Raji (cell line): Measurements from ENCODE around the gene ERRFI1.

Source experiments
- POLR2A ChIP-seq: IDR thresholded peaks from 2 replicates; pipeline ENCODE4 v1.6.1; 2011; ENCODE audit warnings: low read depth, low read length, control low read depth; ENCODE audit not compliant: insufficient read depth

ERRFI1 gene

DNA sequence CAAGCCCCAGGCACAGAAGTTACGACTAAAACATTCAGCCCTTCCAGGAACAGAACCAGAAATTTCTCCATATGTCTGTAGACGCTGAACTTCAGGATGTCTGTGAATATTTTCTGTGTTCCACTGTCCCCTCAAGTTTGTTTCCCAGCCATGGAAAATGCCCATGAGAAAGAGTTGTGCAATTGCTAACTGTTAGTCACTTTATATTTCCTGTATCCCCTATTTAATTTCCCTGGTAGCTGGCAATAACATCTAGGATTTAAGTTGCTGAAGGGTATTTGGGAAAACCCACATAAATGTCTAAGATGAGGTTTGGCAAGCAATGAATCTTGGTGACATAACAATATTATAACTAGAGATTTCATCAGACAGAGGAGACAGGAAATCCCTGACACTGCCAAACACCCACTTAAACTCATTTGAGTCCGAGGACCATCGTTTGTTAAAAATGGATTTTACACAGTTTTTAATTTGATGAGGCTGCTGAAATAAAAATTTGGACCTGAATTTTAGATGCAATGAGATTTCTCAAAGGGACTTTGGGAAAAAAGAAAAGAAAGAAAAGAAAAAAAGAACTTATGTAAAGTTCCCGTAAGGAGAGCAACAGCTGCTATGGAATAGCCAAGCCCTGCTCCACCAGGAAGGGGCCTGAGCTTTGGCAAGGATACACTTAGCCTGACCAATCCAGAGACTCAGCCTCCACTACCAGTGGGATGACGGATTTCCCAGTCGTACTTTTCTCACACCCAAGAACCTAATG, 21.8 kb upstream of the ERRFI1 start:
- TF ChIP-seq POLR2A: no peak

DNA sequence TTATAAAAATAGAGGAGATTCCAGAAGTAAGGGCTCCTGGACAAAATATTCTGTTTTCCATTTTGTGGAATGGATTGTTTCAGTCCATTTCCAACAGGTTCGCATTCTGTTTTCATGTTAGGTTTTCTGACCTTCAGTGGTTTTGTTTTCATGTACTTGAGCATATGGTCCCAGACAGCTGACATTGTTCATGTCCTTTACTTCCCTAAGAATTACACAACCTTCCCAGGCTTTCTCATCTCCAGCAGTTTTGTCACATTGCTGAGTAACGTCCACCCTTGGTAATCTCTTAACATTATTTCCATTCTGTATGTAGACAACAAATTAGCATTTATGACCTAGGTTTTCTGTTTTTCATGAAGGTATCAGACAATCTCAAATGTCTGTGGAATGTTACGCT, 21.0 kb upstream of the ERRFI1 start:
- no peak for TF ChIP-seq POLR2A

DNA sequence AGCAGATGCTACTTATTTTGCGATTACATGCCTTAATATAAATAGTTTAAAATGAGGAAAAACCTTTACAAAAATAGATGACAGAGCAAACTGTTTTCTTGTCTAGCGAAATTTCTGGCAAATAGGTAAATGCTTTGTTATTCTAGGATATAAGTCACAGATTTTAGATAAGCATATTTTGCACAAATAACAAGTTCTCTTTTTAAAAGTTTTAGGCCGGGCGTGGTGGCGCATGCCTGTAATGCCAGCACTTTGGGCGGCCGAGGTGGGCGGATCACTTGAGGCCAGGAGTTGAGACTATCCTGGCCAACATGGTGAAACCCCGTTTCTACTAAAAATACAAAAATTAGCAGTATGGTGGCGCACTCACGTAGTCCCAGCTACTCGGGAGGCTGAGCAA, 20.3 kb upstream of the ERRFI1 start:
- no peak for TF ChIP-seq POLR2A

DNA sequence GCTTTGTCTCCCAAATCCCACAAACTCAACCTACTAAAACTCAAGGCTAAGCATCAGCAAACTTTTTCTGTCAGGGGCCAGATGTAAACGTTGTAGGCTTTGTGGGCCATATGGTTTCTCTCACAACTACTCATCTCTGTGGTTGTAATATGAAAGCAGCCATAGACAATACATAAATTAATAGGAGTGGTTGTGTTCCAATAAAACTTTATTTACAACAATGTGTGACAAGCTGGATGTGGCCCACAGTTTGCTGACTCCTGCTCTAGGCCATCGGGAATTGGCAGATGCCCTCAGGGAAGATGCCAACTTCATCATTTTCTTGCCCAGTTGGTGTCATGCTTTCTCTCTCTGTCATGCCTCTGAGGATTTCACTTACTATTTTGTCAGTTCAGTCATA, 17.5 kb upstream of the ERRFI1 start:
- TF ChIP-seq POLR2A: no peak

DNA sequence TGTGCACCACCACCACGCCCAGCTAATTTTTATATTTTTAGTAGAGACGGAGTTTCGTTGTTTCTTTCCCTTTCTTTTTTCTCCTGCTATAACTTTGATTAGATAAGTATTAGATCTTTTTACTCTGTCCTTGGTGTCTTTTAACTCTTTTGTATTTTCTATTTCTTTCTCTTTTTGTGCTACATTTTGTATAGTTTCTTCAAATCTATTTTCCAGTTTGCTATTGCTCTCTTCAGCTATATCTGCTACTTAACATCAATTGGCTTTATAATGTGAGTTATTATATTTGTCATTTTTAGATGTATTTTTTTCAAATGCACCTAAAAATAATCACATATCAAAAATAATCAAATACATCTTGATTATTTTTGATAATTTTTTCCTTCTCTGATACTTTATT, 16.0 kb upstream of the ERRFI1 start:
- TF ChIP-seq POLR2A: no peak

DNA sequence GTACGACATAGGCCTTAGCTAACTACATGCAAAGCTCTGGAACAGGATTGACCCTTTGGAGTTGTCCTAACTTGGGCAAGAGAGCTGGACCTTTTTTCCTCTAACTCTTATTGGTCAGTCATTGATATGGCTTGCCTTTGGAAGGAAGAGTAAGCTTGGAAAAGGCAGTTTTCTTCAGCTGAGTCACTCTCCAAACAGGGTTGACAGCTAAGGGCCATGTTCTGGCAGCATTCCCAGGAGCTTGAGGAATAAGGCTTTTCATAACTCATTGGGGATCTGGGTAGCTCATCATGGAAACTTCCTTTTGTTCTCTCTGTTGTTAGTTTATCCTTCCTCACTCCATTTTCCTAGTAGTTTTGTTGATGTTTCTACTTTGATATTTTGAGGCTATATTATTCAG, 14.5 kb upstream of the ERRFI1 start:
- no peak for TF ChIP-seq POLR2A

DNA sequence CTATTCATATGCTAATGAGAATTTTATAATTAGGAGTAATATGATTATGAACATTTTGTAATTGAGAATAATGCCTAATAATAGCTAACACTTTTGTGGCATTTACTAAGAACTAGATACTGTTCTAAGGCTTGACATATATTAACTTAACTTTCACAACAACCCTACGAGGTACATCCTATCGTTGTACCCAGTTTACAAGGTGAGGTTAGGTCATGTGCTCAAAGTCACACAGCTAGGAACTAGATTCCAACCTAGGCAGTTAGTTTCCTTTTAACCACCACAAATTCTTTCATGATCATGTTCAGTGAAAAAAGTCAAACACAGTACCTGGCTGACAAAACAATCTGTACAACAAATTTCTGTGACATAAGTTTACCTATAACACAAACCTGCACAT, 13.0 kb upstream of the ERRFI1 start:
- no peak for TF ChIP-seq POLR2A

DNA sequence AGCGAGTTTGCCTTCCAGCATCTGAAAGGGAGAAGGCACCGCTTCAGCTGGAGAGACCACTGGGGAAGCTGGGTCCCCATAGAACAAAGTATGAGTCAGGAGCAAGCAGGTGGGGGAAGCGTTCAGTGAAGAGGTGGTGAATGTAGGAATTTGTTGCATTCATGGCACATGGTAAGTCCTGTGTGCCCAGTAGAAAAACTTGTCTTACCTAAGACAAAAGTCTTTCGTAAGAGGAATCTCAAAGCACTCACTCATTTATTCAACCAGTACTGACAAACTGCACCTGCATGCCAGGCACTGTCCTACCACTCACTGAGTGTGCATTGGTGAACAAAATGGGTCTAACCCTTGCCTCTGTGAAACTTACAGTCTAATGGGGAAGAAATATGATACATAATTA, 9.2 kb upstream of the ERRFI1 start:
- TF ChIP-seq POLR2A: no peak

DNA sequence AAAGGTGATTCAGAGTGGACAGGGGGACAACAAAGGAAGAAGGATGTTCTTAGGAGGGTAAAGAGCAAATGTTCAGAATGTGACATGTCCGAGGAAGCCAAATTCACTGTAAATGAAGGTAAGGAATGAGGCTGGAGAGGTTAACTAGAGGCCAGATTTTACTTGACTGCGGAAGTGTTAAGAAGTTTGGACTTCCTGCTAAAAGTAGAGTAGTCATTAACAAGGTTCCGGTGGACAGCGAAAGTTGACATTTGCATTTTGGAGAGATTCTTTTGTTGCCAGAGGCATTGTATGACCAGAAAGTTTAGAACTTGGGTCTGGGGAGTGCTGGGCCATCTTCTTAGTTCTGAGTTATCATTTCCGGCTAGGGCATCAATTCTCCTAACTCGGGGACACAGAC, 7.2 kb upstream of the ERRFI1 start:
- TF ChIP-seq POLR2A: no peak

DNA sequence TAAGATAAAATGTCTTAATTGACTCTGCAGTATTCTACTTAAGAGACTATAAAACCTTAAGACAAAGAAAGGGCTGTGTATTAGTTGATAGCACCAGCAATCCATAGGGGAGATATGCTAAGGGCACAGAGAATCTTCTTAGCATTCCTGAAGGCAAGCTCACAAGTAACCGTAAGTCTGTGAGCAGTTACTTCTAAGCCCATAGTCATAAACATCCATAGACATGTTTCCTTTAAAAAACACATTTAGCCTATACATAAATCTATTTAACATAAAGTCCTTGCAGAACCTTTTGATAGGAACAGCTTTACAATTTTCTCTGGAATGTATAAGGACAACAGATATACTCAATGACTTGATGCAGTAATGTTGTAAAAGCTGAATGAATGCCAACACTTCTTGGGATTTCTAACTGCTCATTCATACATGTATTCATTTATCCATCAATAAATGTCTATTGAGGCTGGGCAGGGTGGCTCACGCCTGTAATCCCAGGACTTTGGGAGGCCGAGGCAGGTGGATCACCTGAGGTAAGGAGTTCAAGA, 6.3 kb upstream of the ERRFI1 start:
- no peak for TF ChIP-seq POLR2A

DNA sequence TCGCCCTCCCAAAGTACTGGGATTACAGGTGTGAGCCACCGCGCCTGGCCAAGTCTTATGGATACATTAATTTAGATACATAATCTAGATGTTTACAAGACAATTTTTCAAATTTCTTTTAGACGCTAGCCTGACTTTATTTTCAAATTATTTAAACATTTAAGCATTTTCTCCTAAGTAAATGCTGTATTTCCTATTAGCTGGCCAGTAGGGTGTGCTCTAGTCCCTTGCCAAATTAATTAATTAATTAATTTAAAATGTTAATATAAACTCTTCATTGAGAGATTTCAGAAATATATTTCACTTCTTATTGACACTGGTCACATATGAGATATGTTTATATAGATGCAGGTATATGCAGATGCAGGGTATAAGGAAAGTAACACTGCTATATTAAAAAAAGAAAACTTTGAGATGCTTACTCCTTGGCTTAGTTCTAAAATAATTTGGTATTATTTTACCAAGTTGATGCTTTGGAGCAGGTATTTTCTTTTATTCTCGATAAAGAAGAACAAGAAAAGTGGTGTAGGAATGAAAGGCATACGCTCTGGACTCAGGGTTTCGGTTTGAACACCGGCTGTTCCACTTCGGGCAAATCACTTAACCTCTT, 5.2 kb upstream of the ERRFI1 start:
- TF ChIP-seq POLR2A: no peak

DNA sequence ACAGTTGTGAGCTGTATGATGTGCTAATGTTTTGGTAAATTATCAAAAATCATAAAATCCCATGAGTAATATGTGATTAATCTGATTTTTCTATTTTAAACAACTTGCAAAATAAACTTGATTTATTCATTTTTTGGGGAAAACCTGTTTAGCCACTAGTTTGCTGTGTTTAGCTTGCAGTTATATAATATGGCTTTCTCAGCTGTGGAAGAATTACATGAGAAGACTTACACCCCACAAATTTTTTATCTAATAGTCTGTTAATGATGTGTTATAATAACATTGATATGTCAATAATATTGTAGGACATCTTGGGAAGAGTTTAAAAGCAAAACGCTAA, 2.4 kb upstream of the ERRFI1 start:
- TF ChIP-seq POLR2A: no peak

DNA sequence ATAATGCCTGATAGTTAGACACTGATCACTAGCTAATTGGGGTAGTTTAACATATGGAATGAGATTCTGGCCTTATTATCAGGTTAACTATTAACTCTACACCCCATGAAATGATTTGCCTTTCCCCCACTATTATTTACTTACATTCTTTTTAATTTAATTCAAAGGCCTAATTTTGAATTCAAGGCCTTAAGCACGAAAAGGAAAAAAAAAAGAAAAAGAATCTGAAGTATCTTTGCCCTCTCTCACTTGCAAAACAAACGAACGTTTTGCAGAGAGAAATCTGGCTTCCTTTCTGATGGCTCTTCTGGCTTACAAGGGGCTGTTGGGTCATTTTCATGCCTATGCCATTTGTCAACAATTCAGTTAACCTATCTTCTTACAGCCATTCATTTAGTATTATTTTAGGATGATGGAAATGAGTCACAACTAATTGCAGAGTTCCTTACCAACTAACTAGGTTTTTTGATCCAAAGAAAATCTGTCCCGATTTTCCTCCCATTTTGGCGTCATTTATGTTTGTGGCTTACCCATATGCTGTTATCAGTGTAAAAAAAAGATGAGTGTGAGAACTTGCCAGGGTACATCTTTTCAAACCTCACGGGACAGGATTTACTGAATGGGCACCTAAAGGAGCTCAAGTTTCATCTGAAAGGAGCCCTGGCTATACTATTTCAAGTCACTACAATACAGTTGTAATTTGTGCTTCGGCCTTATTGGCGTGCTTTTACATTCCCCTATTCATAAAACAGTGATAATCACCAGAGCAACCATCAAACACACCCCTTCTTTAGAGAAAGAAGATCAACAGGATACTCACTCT, 1.9 kb upstream of the ERRFI1 start:
- no peak for TF ChIP-seq POLR2A

DNA sequence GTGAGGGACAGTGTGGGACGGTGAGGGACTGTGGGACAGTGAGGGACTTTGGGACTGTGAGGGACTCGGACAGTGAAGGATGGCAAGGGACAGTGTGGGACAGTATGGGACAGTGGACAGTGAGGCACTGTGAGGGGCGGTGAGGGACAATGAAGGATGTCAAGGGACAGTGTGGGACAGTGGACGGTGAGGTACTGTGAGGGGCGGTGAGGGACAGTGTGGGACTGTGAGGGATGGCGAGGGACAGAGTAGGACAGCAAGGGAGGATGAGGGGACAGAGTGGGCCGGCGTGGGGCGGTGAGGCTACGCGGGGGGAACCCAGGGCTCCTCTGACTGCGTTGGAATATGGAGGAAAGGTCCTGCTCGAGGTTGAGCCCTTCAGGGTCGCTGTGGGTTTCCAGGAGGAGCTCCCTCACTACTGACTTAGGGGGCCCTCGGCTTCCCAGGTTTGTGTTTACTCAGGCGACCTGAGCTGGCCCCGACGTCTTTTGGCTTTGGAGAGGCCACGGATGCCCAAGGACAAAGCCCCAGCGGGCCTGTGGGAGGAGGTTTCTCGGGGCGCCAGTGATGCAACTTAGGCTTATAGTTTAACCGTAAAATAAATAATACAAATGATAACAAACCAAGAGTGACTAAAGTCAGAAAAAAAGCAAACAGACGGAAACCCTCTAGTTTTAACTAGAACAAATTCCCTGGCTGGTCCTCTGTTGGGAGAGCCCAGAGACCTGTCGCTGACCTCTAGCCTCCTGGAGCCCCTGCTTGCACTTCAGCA, 1.1 kb upstream of the ERRFI1 start:
- TF ChIP-seq POLR2A: no peak

DNA sequence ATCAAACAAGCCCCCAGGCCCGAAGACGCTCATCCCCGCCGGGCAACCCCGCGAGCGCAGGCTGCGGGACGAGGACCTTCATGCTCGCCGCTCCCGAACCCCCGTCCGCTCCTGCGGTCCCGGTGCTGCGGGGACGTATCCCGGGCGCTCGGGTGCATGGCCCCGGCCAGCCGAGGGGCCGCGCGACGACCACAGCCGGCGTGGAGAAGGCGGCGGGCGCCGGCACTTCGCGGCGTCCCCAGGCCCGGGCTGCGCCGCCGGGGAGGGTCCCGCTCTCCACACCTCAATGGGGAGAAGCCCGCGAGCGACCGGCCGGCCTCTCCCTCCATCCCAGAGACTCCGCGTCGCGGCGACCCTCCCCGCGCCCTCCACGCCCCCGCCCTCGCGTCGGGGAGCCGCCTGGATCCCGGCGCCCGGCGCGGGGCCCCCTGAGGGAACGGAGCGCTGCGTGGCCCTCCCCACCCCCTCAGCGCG, 401 bp downstream of the ERRFI1 start:
- no peak for TF ChIP-seq POLR2A
